WTC11 (cell line): ENCODE results near the gene SMIM11. TPM values are rescaled to one million over a fixed set of nuclear protein-coding genes. Genes with fewer than 3 reads are reported as not detected.
"Not testable (repeated sequence)": the region's sequence is repeated elsewhere in the genome, so short reads cannot be mapped to it uniquely, and the experiment has no call there.

Experiments used
- ATAC-seq: fragments of 200-7000 bp; cut with Tn5 transposase; 2 replicates; pipeline ENCODE4 v1.10.0; 2021; ENCODE audit warnings: mild to moderate bottlenecking, moderate library complexity
- Bru-seq: library from RNA; stranded (reverse); fragments of 400-500 nt; gene quantifications from one replicate; lab custom pipeline; 2021; lab: Mats Ljungman, UMichigan
- CTCF ChIA-PET: fragments of 300-600 bp; sonication (Branson Sonifier 250); formaldehyde crosslinking; loops from one replicate; lab custom pipeline; 2021; ENCODE audit warnings: antibody characterized with exemption; lab: Charles Lee
- POLR2A ChIA-PET: fragments of 350-600 bp; sonication (Branson Sonifier 250); formaldehyde crosslinking; loops from one replicate; lab custom pipeline; 2021; ENCODE audit warnings: antibody characterized with exemption; lab: Charles Lee
- DNase-seq: peaks from one replicate; pipeline ENCODE4 v3.0.0; 2021; ENCODE audit warnings: low spot score
- H3K27ac Mint-ChIP-seq: 2 replicates; pipeline ENCODE4 v1.8.0; 2021; ENCODE audit warnings: mixed read lengths
- H3K27me3 Mint-ChIP-seq: 2 replicates; pipeline ENCODE4 v1.8.0; 2021; ENCODE audit warnings: low read depth, mild to moderate bottlenecking, moderate library complexity, mixed read lengths
- H3K36me3 Mint-ChIP-seq: 2 replicates; pipeline ENCODE4 v1.8.0; 2021; ENCODE audit warnings: mixed read lengths
- H3K4me1 Mint-ChIP-seq: 2 replicates; pipeline ENCODE4 v1.8.0; 2022; ENCODE audit warnings: mixed read lengths
- H3K4me3 Mint-ChIP-seq: 2 replicates; pipeline ENCODE4 v1.8.0; 2021; ENCODE audit warnings: mild to moderate bottlenecking, moderate library complexity, mixed read lengths
- H3K9me3 Mint-ChIP-seq: 2 replicates; pipeline ENCODE4 v1.8.0; 2021; ENCODE audit warnings: mixed read lengths
- ATF3 ChIP-seq: sonication (generic); formaldehyde crosslinking; conservative IDR thresholded peaks from 2 replicates; pipeline ENCODE4 v1.8.1; 2022; ENCODE audit warnings: mild to moderate bottlenecking, missing genetic modification reagents
- CBFB ChIP-seq: sonication (generic); formaldehyde crosslinking; IDR thresholded peaks from 2 replicates; pipeline ENCODE4 v1.8.1; 2022; ENCODE audit warnings: mild to moderate bottlenecking, low read depth, missing genetic modification reagents
- CDX4 ChIP-seq: fragments of 250-450 bp; sonication (Bioruptor Pico); IDR thresholded peaks from 2 replicates; pipeline ENCODE4 v1.9.0; 2021; ENCODE audit warnings: moderate library complexity, mild to moderate bottlenecking, inconsistent platforms, borderline replicate concordance
- JAZF1 ChIP-seq: fragments of 250-450 bp; sonication (Bioruptor Pico); IDR thresholded peaks from 2 replicates; pipeline ENCODE4 v1.9.0; 2021; ENCODE audit warnings: moderate library complexity, mild to moderate bottlenecking, inconsistent platforms
- MXD4 ChIP-seq: fragments of 250-450 bp; sonication (Bioruptor Pico); IDR thresholded peaks from 2 replicates; pipeline ENCODE4 v1.8.0; 2021; ENCODE audit warnings: mild to moderate bottlenecking, moderate library complexity, borderline replicate concordance
- NFE2L1 ChIP-seq: sonication (generic); formaldehyde crosslinking; IDR thresholded peaks from 2 replicates; pipeline ENCODE4 v1.8.1; 2023; ENCODE audit warnings: missing genetic modification reagents
- NFYB ChIP-seq: sonication (generic); formaldehyde crosslinking; conservative IDR thresholded peaks from 2 replicates; pipeline ENCODE4 v1.8.0; 2022; ENCODE audit warnings: low read depth, missing genetic modification reagents
- TCF7 ChIP-seq: sonication (generic); formaldehyde crosslinking; IDR thresholded peaks from 2 replicates; pipeline ENCODE4 v1.8.0; 2022; ENCODE audit warnings: mild to moderate bottlenecking, low read depth, missing genetic modification reagents, moderate library complexity
- TP53 ChIP-seq: sonication (generic); formaldehyde crosslinking; IDR thresholded peaks from 2 replicates; pipeline ENCODE4 v1.8.1; 2023; ENCODE audit warnings: mild to moderate bottlenecking, missing genetic modification reagents
- ZBTB21 ChIP-seq: sonication (generic); formaldehyde crosslinking; IDR thresholded peaks from 2 replicates; pipeline ENCODE4 v1.8.1; 2023; ENCODE audit warnings: mild to moderate bottlenecking, missing genetic modification reagents, borderline replicate concordance
- ZNF263 ChIP-seq: sonication (generic); formaldehyde crosslinking; IDR thresholded peaks from 2 replicates; pipeline ENCODE4 v1.8.1; 2022; ENCODE audit warnings: low read depth, mild to moderate bottlenecking, moderate library complexity, missing genetic modification reagents
- ZNF281 ChIP-seq: sonication (generic); formaldehyde crosslinking; IDR thresholded peaks from 2 replicates; pipeline ENCODE4 v1.8.0; 2023; ENCODE audit warnings: mild to moderate bottlenecking, missing genetic modification reagents
- ZNF512 ChIP-seq: sonication (generic); formaldehyde crosslinking; IDR thresholded peaks from 2 replicates; pipeline ENCODE4 v1.8.1; 2022; ENCODE audit warnings: missing genetic modification reagents, borderline replicate concordance
- ZNF671 ChIP-seq: fragments of 250-450 bp; sonication (Bioruptor Pico); IDR thresholded peaks from 2 replicates; pipeline ENCODE4 v1.8.0; 2021; ENCODE audit warnings: mild to moderate bottlenecking
- long read RNA-seq, 3 experiments: library from RNA in 1 of 3; library from capped mRNA in 1 of 3; library from polyadenylated mRNA in 1 of 3; unstranded in 2 of 3; stranded (forward) in 1 of 3; transcript quantifications; one replicate each; pipeline ENCODE4 v2.0.0, GENCODE V29; 2021
- total RNA-seq: library from RNA; stranded (reverse); gene quantifications from 3 replicates; pipeline ENCODE4 v1.2.3, GENCODE V29; 2021

Gene SMIM11
- total RNA-seq (1.4 to 17.3 TPM (median 2.8 TPM) in 3 replicates), Bru-seq, nascent RNA (percentile 2 among the genes with signal in this experiment)
- long read RNA-seq, experiment 1, transcript SMIM11A-201 (4 exons, 850 nt): major isoform, 14 of 16 reads
- long read RNA-seq, experiment 1, partial matches to known transcripts: 0 of 16 reads
- long read RNA-seq, experiment 1, other reads (novel, unspliced or antisense): 1 of 16 reads
- long read RNA-seq, experiment 2, partial matches to known transcripts: 6 of 12 reads
- long read RNA-seq, experiment 2, other reads (novel, unspliced or antisense): 1 of 12 reads
- long read RNA-seq, experiment 3, transcript SMIM11A-201 (4 exons, 850 nt): major isoform, 30 of 32 reads
- long read RNA-seq, experiment 3, partial matches to known transcripts: 0 of 32 reads
- long read RNA-seq, experiment 3, other reads (novel, unspliced or antisense): 1 of 32 reads

- CTCF ChIA-PET, H3K9me3 Mint-ChIP-seq, H3K4me1 Mint-ChIP-seq, H3K27me3 Mint-ChIP-seq, POLR2A ChIA-PET, H3K4me3 Mint-ChIP-seq, H3K27ac Mint-ChIP-seq, H3K36me3 Mint-ChIP-seq, DNase-seq: not testable (repeated sequence)
- peak; percentile 98 for ATAC-seq
Measured at GRCh38 chr21:34374940-34375618, at the start of gene SMIM11. SMIM11 (plus strand) TSS chr21:34375507; CDS start chr21:34379505, 3,998 bp downstream.

GRCh38 chr21:34330055-34330454 lies 45.3 kb upstream of the SMIM11 start:
- ChIA-PET POLR2A (no interaction called here), CTCF (no interaction called here)
- no peak overlapping the region for H3K4me3 Mint-ChIP-seq
- H3K36me3 Mint-ChIP-seq: peaks cover 10% of the 10 kb centered on the region
- TF ChIP-seq JAZF1 (CRISPR knock-in tag) (no peak), MXD4 (CRISPR knock-in tag) (no peak), ZNF512 (CRISPR knock-in tag) (no peak)
- H3K27ac Mint-ChIP-seq: no peak overlapping the region
- 0 out of 2 replicates have a peak, but pooled peaks cover 3% of the 10 kb centered on the region for H3K4me1 Mint-ChIP-seq
- H3K9me3 Mint-ChIP-seq: peaks cover 23% of the 10 kb centered on the region
- DNase-seq (no peak), ATAC-seq (peak; percentile 81)
- no peaks in the 10 kb centered on the region; the same call in 1 of the 2 replicates for H3K27me3 Mint-ChIP-seq

- Mint-ChIP-seq H3K27ac (no peak overlapping the region), H3K36me3 (peaks cover 10% of the 10 kb centered on the region), H3K4me1 (0 out of 2 replicates have a peak, but pooled peaks cover 3% of the 10 kb centered on the region), H3K4me3 (no peak overlapping the region), H3K9me3 (peaks cover 23% of the 10 kb centered on the region), H3K27me3 (no peaks in the 10 kb centered on the region; the same call in 1 of the 2 replicates)
- CTCF ChIA-PET: interaction anchor here (1.0 to 1.5 kb wide), 2 partner anchors 16 to 407 kb away, joined by 3 read pairs; no protein-coding TSS in a partner anchor
- TF ChIP-seq CBFB (CRISPR knock-in tag) (no peak), TP53 (CRISPR knock-in tag) (no peak), ZNF263 (CRISPR knock-in tag) (no peak), NFYB (no peak), NFE2L1 (CRISPR knock-in tag) (no peak), ATF3 (CRISPR knock-in tag) (no peak), TCF7 (CRISPR knock-in tag) (no peak), ZBTB21 (CRISPR knock-in tag) (no peak), ZNF671 (CRISPR knock-in tag) (no peak), ZNF281 (CRISPR knock-in tag) (no peak), CDX4 (CRISPR knock-in tag) (no peak)
- POLR2A ChIA-PET: no interaction called here
- ATAC-seq: no peak
- no peak for DNase-seq
Measured at GRCh38 chr21:34331726-34332125, 43.6 kb upstream of the SMIM11 start.
